Measurements from ENCODE around the gene TMEM214.
"Not testable (repeated sequence)": the region's sequence is repeated elsewhere in the genome, so short reads cannot be mapped to it uniquely, and the experiment has no call there.

TMEM214 gene

DNA sequence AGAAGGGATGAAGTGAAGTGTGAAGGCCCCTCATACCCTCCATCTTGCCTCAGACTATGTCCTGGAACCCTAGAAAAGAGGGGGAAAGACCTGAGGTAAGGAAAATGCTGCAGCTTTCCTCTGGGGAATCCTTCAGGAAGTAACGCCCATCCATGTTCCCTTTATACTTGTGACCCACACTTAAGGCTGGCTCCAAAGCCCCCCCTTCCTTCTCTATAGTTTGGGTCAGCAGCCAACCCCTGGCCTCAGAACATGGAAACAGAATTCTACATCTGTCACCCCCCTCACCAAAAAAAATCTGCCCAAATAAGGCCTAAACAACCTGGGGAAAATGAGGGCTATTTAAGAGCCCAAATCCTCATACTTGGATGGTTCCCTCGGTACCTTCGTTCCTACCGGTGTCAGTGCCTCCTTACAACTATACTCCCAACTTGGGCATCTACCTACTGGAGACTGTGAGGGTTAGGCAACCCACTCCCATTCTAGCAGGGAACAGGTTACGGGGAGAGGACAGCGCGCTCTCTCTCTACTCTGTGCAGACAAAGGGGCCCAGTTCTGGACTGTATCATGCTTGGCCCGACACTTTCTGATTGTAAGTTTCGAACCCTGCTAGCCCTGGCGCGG, 38.0 kb downstream of the TMEM214 start:
- no peak for DNase-seq (ENCODE audit: low spot score)

DNA sequence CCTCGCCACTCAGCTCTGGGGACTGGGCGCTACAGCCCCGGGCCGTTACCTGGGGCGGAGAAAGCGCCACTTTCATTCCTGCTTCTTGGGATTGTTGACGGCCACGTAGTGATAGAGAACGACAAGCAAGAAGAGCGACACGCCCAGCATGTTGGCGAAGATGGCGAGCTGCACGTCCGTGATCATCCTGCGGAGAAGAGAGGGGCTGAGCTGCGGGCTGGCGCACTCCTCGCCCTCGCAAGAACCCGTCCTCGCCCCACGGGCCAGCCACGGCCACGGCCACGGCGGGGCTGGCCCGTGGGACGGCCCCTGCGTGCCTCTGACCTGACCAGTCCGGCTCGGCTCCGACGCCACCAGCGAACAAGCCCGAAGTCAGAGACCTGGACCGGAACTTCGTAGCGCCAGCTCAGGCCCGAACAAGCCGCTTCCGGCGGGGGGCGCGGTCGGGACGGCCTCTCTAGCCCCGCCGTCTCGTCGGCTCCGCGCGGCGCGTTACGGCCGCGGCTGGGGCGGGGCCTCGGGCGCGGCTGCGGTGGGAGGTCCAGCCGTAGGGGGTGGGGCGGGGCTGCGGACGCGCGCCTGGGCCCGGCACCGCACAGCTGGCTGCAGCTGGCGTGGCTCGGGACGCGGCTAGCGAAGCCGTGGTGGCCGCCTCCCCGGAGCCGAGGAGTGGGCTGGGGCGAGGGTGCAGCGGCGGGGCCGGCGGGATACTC, 38.7 kb downstream of the TMEM214 start, which contains the start of gene OST4:
Gene OST4, minus strand, starts transcription at position 378 of the 713 bp plus-strand sequence.
- DNase-seq (ENCODE audit: low spot score): peak; percentile 88

DNA sequence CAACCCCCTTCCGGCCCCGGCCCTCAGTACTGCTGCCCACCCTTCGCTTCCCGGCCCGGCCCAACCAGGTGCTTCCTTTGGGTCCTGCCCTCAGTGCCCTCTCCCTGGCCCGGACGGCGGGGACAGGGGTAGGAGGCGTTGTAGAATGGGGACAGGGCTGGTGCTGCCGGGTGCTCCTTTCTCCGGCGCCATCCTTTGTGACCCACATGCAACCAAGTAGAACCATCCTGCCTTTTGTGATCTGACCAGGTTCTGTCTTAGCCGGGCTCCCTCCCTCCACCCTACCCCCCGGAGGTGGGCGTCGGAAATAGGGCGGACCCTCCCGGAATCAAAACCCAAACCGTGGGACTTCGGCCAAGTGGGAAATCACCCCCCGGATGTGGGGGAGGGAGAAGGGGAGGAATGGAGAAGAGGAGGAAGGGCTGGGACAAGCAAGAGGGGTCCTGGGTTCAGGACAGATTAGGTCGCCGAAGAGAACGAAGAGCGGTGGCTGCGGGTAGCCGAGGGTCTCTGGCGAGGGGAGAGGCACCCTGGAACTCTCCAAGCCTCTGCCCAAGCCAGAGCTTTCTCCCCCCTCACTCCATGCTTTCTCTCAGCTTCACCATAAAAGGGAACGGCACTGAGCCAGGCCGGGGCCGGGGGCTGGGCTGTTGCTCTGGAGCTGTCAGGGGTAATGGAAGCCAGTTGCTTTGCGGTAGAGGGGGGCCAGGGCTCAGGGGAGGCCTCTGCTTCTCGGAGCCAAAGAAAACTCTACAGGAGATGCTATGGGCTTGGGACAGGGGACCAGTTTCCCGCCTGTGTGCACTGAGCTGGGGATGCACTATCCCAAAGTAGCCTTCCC, 39.4 kb downstream of the TMEM214 start:
- DNase-seq (ENCODE audit: low spot score): peak; percentile 18

DNA sequence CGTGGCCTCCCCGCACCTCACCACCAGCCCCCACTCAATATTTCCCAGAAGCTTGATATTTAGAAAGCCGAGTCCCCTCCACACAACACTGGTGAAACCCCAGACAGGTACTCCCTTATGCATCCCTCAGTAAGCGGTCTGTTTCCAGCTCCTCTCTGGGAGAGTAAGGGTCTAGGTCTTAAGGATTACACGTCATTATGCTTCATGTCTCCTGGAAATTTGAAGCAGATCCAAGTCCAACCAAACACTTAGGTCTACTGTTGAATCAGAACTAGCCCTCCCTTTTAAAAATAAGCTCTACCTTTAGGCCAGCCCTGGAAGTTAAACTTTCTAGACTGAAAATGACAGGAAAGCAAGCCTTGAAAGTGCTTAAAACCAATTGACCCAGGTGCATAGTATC, 40.2 kb downstream of the TMEM214 start:
- no peak for DNase-seq (ENCODE audit: low spot score)

DNA sequence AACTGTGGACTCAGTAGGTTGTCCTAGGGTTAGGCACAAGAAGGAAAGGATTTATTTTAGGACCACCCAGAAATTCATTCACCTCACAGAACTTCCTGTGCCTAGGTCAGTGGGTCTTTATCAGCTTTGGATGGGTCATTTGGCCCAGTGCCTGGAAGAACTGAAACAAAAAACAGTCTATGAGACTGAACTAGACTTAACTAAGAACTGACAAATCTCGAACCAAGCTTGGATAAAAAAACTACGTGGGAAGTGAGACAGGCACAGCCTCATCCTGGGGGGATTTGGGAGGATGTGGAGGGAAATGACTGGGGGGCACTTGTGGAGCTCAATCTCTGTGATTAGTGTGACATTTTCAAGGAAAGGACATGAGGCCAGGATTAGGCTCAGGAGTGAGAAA, 41.0 kb downstream of the TMEM214 start:
- no peak for DNase-seq (ENCODE audit: low spot score)

DNA sequence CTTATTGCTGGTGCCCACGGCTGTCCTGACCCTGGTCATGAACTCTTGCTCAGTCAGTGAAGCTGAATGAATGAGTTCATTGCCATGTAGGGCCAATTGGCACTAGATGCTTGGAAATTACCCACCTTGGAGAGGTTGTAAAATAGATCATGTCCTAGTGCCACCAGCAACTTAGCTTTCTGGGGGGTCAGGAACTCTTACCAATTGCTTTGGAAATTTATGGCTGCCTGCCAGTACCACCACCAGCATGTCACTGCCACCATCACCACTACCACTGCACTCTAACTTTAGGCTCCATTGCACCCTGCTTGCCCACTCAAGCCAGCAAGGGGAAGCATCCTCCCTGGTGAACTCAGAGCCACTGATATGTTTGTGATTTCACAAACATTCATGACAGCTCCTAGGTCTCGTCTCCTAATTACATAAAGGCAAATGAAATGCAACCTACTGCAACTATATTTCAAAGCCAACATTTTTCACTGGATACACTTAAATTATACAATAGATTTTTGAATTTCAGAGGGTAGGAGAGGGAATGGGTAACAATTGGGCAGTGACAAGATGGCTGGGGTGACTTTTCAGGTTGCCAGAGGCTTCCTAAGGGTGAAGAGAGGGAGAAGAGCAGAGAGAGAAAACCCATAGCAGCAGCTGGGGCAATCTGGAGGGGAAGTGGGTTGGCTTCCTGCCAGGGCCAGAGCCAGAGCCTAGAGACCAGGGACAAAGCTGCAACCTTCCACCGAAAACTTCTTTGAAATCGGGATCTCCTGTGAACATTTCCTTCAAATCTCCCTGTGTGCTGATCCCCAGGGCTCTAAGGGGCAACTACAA, 42.2 kb downstream of the TMEM214 start:
- DNase-seq (ENCODE audit: low spot score): peak; percentile 68

DNA sequence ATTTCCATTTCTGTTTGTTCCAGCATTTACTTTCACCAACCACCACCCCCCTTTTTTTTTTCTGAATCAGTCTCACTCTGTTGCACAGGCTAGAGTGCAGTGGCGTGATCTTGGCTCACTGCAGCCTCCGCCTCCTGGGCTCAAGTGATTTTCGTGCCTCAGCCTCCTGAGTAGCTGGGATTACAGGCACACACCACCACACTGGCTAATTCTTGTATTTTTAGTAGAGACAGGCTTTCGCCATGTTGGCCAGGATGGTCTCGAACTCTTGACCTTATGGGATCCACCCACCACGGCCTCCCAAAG, 42.8 kb downstream of the TMEM214 start:
- not testable (repeated sequence) for DNase-seq (ENCODE audit: low spot score)

DNA sequence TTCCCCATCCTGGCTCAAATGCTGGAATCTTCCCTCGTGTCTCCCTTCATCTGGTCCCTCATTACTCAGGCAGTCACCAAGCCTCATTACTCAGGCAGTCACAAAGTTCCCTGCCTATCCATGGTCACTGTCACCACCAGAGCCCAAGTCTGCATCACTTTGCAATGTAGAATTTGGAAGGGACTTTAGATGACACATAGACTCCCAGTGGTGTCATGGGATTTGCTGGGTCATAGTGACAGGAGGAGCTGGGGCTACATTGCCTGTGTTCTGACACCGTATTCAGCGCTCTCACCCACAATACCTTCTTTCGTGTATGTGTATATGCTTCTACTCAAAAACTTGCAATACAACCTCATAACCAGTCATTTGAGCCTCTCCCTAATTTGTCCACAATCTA, 43.6 kb downstream of the TMEM214 start:
- no peak for DNase-seq (ENCODE audit: low spot score)

DNA sequence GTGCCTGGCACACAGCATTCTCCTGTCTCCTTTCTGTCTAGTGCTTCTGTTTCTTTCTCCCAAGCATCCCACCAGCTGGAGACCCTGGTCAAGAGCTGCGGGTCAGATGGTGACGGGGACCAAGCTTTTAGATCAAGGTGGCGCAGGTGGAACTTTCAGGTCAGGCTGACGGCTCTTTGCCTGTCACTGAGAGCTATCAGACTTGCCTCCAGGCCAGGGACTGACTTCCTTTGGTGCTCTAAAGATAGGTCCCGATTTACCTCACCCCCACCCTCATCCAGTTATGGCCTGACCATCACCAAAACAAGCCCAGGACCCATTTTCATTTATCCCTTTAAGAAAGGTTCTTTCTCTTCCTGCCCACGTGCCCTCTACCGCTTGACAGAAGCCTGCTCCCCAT, 44.5 kb downstream of the TMEM214 start:
- no peak for DNase-seq (ENCODE audit: low spot score)

DNA sequence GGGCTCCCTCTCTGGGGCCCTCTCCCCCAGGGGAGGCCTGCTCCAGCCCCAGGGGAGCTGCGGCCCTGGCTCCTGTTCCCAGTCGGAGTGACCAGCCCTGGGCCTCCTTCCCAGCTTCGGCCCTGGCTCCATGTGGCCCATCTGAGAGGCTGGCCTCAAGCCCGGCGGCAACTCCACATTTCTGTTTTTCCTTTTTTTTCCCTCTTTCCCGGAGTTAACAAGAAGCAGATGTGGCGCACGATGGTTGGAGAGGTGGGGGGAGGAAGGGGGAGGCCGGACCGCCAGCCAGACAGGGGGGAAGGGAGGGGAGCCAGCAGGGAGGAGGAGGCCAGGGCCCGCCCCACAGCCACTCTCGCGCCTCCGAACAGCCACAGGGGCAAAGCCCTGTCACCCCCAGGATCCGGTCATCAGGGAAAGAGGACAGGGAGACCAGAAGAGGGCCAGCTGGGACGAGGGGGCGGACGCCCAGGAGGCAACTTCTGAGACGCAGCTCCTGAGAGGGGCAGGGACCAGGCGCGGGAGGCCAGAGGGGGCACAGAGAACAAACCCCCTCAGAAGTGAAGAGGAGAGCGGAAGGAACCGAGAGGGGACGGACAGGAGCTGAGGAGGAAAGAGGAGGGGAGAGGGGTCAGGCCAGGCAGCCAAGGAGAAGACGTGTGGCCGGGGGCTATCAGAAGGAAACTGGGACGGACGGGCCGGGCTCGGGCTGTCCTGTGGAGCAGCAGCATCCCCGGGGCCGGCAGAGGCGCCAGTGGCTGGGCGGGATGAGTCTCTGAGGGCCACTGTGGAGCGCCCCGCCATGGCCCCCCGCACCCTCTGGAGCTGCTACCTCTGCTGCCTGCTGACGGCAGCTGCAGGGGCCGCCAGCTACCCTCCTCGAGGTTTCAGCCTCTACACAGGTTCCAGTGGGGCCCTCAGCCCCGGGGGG, 45.8 kb downstream of the TMEM214 start, which contains the start of gene EMILIN1:
Gene EMILIN1, plus strand, starts transcription at position 349 of the 928 bp plus-strand sequence. Its CDS starts 451 bp downstream, at position 800.
- DNase-seq (ENCODE audit: low spot score): no peak

DNA sequence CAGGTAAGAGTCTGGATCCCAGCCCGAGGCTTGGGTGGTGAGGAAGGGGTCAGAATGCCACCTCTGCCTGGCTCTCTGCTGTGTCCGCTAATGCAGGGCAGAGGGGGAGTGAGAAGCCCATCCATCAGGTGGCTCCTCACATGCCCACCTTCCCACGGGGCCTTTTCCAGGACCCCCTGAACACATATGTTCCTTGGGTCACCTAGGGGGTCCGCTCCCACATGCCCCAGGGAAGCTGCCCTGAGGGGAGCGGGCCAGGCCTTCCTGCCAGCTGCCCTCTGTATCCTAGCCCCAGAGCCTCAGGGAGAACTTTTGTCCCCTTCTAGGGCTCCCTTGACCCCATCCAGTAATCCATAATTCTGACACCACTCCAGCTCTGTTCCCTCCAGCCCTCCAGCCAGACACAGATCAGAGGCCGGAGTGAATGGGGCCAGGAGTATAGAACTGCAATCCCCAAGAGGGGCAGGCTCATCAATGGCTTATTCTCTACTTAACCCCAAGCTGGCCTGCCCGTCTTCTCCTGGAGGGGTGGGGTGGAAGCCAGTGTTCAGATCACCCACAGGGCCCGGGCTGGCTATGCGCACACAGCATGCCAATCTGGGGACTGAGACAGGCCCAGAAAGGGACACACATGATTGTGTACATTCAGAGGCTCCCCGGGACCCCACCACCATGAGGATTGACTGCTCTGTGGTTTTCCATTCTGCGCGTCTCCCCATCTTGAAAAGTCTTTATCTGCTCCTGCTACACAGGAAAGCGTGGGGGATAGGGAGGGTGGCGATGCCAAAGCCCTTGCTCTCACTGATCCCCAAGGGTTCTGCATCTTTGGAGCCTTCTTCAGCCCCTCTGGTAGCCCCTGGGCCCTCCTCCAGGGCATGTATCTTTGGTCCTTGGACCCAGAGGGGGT, 46.7 kb downstream of the TMEM214 start:
- DNase-seq (ENCODE audit: low spot score): no peak

DNA sequence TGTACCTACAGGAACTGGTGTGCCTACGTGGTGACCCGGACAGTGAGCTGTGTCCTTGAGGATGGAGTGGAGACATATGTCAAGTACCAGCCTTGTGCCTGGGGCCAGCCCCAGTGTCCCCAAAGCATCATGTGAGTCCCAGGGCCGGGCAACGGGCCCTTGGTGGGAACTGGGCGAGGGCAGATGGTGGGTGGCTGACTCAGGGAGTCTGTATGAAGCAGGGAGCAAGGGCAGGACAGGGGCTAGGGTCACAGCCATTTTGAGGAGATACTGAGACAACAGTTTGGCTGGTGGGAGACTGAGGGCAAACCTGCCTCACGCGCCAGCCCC, 47.3 kb downstream of the TMEM214 start:
- DNase-seq (ENCODE audit: low spot score): no peak

DNA sequence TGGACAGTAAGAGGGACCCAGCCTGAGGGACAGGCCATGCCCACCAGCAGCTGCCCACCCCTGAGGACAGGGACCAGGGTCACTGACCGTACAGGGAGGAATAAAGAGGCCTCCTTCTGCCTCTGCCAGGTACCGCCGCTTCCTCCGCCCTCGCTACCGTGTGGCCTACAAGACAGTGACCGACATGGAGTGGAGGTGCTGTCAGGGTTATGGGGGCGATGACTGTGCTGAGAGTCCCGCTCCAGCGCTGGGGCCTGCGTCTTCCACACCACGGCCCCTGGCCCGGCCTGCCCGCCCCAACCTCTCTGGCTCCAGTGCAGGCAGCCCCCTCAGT, 47.8 kb downstream of the TMEM214 start:
- DNase-seq (ENCODE audit: low spot score): no peak

DNA sequence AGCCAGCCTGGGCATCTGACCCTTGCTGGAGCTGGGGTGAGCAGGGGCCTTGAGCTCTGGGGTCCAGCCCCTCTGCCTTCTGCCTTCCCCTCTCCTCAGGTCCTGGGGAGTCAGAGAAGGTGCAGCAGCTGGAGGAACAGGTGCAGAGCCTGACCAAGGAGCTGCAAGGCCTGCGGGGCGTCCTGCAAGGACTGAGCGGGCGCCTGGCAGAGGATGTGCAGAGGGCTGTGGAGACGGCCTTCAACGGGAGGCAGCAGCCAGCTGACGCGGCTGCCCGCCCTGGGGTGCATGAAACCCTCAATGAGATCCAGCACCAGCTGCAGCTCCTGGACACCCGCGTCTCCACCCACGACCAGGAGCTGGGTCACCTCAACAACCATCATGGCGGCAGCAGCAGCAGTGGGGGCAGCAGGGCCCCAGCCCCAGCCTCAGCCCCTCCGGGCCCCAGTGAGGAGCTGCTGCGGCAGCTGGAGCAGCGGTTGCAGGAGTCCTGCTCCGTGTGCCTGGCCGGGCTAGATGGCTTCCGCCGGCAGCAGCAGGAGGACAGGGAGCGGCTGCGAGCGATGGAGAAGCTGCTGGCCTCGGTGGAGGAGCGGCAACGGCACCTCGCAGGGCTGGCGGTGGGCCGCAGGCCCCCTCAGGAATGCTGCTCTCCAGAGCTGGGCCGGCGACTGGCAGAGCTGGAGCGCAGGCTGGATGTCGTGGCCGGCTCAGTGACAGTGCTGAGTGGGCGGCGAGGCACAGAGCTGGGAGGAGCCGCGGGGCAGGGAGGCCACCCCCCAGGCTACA, 49.4 kb downstream of the TMEM214 start:
- no peak for DNase-seq (ENCODE audit: low spot score)

DNA sequence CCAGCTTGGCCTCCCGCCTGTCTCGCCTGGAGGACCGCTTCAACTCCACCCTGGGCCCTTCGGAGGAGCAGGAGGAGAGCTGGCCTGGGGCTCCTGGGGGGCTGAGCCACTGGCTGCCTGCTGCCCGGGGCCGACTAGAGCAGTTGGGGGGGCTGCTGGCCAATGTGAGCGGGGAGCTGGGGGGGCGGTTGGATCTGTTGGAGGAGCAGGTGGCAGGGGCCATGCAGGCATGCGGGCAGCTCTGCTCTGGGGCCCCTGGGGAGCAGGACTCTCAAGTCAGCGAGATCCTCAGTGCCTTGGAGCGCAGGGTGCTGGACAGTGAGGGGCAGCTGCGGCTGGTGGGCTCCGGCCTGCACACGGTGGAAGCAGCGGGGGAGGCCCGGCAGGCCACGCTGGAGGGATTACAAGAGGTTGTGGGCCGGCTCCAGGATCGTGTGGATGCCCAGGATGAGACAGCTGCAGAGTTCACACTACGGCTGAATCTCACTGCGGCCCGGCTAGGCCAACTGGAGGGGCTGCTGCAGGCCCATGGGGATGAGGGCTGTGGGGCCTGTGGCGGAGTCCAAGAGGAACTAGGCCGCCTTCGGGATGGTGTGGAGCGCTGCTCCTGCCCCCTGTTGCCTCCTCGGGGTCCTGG, 50.1 kb downstream of the TMEM214 start:
- no peak for DNase-seq (ENCODE audit: low spot score)

DNA sequence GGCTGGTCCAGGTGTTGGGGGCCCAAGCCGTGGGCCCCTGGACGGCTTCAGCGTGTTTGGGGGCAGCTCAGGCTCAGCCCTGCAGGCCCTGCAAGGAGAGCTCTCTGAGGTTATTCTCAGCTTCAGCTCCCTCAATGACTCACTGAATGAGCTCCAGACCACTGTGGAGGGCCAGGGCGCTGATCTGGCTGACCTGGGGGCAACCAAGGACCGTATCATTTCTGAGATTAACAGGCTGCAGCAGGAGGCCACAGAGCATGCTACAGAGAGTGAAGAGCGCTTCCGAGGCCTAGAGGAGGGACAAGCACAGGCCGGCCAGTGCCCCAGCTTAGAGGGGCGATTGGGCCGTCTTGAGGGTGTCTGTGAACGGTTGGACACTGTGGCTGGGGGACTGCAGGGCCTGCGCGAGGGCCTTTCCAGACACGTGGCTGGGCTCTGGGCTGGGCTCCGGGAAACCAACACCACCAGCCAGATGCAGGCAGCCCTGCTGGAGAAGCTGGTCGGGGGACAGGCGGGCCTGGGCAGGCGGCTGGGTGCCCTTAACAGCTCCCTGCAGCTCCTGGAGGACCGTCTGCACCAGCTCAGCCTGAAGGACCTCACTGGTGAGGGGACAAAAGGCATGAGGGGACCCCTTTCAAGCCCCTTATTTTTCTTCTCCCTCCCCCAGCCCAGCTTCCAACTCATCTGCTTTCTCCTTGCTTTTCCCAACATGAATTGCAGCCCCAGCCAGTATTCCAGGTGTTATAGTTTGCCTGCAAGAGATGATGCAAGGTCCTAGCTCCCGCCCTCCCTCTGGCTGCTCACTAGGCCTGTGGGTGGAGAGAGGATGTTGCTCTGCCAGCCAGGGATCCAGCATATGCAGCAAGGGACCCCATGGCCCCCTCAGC, 50.9 kb downstream of the TMEM214 start:
- DNase-seq (ENCODE audit: low spot score): no peak

DNA sequence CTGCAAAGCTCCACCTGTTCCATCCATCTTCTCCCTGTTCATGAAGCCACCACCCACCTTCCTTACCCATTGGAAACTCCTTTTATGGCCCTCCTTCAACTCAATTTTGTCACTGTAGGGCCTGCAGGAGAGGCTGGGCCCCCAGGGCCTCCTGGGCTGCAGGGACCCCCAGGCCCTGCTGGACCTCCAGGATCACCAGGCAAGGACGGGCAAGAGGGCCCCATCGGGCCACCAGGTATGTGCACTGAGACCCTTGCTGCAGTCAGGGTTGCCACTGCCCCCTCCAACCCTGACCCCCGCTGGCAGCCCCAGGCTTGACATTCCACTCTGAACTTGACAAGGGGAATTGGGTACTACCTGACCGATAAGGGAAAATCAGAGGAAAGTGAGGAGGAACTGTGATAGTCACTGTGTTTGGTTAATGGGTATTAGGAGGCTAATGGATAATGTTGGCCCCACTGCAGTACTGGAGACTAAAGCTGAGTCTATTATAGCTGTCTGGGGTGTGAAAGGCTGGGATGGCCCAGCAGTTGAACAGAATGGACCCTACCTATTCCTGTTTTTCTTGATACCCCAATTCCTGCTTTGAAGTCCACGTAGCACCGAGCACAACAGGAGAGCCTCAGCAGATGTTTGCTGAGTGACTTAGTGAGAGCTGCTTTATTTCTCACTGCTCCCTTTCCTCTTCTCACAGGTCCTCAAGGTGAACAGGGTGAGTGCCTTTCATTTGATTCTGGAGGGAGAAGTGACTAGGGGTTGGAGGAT, 51.7 kb downstream of the TMEM214 start:
- DNase-seq (ENCODE audit: low spot score): no peak
